SU-DHL-6 (cell line): Measurements from ENCODE around the gene ADGRB3.

Experiments
- CTCF ChIP-seq: fragments of 200-600 bp; sonication (generic); IDR thresholded peaks from one replicate; pipeline ENCODE4 v1.5.1; 2017; ENCODE audit warnings: antibody characterized with exemption, mild to moderate bottlenecking, low read length, moderate library complexity; ENCODE audit not compliant: insufficient read depth, poor library complexity, severe bottlenecking
- EZH2phosphoT487 ChIP-seq: fragments of 200-600 bp; sonication (generic), shearing (Covaris generic); conservative IDR thresholded peaks from 2 replicates; pipeline ENCODE4 v1.6.1; 2018; ENCODE audit warnings: mild to moderate bottlenecking, antibody characterized with exemption, low read length, moderate library complexity, mixed read lengths

- TF ChIP-seq EZH2phosphoT487, result no peak
- TF ChIP-seq CTCF, result no peak
Observed at GRCh38 chr6:68719761-68720160, 84.7 kb downstream of the ADGRB3 start.
